HG02884 (cell line): ENCODE results near the gene SLC22A23.

Source experiments
- ATAC-seq: cut with Tn5 transposase; IDR thresholded peaks from one replicate; pipeline ENCODE4 v1.9.1; 2021; ENCODE audit warnings: mild to moderate bottlenecking, moderate library complexity; ENCODE audit not compliant: unreplicated experiment

Gene SLC22A23

DNA sequence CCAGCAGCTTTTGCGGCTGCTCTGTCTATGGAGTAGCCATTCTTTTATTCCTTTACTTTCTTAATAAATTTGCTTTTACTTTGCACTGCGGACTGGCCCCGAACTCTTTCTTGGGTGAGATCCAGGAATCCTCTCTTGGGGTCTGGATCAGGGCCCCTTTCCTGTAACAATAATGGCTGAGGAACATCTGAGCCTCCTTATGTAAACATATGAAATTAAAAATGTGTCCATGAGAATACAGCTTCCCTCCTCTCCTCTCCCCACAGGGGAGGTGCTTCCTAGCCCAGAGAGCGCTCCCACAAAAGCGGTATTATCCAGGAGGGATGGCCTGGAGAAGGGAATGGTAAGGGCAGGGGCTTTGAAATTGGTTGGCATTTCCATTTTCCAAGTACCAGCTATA lies 117.0 kb downstream of the SLC22A23 start:
- ATAC-seq, result no peak

DNA sequence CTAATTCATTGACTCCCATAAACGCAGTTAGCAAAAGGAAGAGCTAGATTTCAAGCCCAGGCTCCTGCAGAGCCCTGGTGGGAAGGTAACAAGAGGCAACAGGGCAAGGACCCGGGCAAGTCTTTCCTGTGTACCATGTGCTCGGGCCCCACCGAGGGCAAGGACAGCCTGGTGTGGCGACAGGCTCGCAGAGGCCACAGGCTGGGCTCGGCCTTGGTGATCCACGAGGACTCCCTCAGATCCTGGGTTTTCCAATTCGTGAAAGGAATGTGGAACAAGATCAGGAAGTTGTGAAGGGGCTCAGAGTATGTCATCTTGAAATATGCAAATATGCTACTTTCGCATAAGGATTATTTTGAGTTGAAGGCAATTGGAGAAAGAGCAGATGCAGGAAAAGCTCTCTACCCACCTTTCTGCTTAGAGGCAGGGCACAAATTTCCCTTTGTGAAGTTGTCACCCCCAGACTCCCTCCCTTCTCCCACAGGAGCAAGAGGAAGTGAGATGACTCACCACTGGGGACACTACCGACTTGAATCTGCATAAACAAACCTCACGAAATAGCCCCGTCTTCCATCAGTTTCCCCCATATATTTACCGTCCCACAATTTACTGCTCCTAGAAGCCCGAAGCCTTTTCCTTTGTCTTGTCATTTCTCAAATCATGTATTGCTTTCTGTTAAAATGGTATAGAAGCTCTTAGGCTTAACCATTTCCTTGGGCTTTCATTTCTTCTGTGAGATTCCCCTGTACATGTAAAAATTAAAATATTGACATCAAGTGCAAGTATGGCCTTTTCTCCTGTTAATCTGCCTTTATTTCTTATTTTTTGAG lies 119.1 kb downstream of the SLC22A23 start:
- ATAC-seq, result no peak

DNA sequence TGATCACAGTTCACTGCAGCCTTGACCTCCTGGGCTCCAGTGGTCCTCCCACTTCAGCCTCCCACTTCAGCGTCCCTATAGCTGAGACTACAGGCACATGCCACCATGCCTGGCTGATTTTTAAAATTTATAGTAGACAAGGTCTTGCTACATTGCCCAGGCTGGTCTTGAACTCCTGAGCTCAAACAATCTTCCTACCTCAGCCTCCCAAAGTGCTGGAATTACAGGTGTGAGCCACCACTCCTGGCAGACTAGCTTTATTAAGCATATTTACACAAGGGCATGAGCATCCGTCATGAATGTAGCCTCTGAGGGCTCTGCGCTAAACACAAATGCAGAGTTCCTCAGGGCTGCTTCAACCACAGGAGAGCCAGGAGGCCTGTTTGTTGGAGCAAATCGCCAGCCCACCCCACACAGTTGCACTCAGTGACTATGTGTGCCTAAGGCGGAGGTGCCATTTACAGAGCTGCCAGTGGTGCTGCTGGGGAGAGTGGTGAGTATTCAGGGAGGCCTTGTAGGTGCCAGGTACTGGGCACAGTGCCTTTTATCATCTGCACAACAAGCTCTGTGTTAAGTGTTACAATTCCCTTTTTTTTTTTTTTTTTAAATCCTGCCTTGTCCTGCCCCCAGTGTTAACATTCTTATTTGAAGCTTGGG lies 119.9 kb downstream of the SLC22A23 start:
- ATAC-seq, result no peak

DNA sequence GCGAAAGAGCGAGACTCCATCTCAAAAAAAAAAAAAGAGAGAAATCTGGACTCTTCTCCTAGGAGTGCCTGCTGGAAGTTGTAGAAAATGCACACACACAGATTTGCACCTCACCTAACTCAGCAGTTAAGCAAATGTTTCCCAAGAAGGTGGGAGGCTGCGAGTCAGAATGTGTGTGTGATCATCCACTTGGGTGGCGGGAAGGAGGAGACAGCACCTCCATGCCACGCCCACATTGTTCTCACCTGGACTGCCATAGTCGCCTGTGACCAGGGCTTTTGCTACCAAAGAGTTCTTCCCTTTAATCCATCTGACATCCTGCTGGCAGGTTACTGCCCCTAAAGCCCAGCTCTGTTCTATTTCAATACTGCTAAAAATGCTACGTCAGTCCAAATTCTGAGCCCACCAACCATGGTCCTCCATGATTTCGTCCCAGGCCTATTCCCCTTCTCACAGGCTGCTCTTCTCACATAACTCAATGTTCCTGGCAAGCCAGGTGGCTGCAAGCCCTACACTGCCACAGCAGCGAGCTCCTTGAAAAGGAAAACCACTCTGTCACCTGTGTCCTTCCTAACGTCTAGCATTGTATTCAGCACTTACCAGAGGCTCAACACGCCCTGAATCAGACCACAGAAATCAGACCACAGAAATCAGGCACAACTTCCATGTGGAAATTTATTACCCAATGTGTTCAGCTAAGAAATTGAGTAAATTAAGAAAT lies 120.6 kb downstream of the SLC22A23 start:
- ATAC-seq, result no peak

DNA sequence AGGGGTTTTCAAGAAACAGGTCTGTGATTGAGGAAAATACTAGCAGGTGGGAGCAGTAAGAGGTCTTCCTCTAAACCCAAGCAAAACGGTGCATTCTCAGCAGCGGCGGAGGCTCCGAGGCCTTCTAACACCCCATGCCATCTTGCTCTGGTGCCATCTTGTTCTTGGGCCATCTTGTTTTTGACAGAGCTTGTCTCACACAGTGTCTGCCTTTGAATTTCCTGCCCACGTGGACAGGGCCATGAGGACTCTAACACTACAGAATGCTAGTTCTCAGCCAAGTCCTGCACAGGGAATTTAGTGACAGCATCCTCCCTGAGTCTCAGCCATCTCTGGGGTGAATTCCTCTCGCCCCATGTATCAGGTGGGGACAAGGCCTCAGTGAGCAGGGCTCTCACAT lies 121.7 kb downstream of the SLC22A23 start:
- ATAC-seq, result no peak

DNA sequence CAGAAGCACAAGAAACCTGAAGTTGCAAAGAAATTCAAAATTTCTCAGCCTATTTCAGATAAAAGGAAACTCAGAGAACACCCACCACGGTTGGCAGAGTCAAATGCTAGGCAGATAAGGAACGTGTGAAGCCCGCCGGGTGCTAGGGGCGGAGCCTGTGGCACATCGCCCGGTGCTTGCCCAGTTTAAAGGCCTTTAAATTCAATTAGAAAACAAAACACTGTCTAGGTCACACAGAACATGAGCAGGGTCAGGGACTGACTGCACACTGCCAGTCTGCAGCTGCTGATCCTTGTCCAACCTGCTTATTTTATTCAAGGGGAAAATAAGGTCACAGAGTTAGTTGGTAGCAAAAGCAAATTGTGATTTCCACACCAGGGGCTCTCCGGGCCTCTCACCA lies 122.3 kb downstream of the SLC22A23 start:
- no peak for ATAC-seq

DNA sequence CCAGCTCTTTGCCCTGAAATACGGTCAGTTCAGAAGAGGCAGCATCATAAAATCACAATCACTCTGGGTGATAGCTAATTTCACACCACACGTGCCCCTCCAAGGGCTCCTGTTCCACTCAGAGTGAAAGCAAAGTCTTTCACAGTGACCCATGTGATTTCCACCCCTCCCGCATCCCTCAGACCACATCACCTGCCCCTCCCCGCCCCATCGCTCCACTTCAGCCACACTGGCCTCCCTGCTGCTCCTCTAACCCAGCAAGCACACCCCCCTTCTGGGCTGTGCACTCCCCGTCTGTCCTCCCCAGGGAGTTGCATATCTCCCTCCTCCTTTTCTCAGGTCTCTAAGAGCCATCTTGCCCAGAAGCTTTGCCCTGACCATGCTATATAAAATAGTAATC lies 123.6 kb downstream of the SLC22A23 start:
- ATAC-seq, result peak; percentile 66

DNA sequence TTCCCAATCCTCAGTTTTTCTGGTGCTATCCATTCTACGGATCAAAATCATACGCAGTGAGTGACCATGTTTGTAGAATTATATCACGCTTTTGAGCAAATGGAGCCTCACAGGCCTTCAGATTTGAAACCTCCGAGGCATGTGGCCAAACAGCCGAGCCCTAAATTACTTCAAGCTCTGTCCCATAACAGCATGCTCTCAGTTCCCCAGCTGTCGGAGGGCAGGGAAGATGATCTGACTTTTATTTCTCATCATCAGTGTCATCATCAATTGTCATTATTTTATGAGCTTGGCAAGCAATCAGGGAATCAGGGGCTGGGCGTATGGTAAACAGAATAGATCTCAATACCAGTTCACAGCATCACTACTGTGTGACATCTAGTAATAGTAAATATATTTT lies 124.9 kb downstream of the SLC22A23 start:
- no peak for ATAC-seq

DNA sequence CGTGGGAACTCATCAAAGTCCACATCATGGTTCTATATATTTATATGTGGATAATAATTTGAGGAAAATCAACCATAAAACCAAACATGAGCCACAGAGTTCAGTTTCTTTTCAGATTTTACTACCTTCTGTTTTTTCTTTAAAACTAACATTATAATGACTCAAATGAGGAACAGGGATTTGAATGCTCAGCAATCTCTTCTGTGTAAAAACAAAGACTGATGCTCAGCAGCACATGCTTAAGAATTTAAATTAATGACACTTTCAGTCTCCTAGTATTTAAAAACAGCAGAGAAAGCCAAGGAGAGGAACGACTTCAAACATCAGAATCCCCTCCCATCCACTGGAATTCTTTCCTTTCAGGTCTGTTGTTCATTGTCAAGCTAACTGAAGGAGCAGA lies 125.4 kb downstream of the SLC22A23 start:
- ATAC-seq, result no peak

DNA sequence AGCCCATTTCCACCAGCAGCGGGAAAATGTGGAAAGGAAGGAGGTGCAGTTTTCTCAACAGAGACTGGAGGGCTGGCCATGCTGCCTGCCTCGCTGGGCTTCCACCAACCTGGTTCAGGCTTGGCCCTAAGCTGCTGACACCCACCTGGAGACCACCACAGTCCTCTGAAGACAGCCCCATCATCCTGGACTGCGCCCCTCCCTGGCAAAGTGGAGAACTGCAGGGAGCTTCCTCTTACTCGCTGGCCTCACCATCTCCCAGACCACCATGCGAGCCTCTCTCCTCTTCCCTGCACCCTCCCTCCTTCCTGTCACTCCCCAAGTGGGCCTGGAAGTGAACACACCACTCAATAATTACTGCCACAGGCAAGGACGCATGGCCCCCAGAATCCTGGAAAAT lies 126.7 kb downstream of the SLC22A23 start:
- no peak for ATAC-seq

DNA sequence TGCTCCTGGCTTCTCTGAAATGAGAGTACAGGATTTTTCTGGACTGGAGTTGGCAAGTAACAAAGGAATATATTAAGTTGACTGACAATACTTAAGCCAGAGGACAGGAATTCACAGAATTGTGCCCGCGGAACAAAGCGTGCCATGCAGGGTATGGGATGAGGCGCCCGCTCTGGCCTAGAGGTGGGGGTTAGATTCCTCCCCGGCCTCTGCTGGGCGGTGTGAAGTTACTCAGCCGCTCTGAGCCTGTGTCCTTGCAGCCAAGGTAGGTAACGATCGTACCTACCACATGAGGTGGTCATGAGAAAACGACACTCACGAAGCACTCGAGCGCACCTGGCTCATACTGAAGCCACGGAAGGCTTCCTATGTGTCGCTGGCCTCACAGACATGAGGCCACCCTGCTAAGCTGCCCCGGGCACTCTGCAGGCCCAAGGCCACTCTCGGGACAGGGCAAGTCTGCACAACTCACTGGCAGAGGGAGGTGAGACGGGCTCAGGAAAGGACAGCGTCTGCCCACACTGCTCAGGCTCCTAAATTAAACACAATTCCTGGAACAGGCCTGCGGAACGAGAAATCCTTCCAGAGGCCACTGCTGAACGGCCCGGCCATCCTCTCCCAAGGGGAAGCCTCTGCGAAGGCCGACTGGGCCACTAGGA lies 127.3 kb downstream of the SLC22A23 start:
- no peak for ATAC-seq

DNA sequence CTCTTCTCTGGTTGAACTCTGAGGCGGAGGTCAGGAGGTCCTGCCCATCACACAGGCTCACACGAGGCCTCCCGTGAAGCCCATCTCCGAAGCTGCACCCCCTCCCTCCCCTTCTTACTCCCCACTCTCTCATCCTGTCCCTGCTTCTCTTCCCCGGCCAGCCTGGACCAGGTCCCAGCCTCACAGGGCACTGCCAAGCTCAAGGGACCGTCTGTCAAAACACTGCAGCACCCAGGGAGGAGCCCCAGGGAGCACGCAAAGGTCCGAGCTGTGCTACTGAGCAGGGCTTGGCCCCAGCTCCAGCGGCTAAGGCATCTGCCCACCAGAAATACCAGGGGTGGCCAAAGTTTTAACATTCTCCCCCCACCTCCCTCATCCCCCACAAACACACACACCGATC lies 128.1 kb downstream of the SLC22A23 start:
- no peak for ATAC-seq

DNA sequence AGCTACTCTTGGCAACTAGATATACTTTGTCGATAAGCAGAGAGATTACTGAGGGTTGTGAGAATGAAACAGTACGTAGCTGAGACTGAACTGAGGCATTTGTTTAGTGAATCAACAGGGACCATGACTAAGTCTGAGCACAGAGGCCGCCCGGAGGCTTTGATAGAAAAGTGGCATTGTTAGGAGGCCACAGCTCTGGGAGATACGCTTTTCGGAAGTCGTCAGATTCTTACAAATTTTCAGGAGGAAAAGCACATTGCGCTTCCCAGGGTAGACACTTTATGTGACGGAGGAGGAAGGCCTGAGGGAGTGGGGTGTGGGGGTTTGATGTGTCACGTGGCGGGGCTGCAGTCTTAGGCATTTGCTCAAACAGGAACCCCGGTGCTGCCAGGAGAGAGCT lies 128.7 kb downstream of the SLC22A23 start:
- ATAC-seq, result no peak

DNA sequence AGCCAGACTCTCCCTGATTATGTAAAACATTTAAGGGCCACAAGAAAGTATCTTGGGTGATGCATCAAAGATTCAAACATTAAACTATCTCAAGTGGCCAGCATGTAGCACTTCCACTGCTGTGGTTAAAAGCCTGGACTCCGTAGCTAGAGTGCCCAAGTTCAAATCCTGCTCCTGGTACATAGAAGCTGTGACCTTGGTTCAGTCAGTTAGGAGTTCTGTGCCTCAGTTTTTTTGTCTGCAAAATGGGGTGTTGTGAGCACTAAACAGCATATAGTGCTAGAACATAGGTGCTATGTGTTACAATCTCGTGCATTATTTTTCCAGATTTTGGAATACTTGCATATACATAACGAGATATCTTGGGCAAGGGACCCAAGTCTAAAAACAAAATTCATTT lies 129.4 kb downstream of the SLC22A23 start:
- no peak for ATAC-seq

DNA sequence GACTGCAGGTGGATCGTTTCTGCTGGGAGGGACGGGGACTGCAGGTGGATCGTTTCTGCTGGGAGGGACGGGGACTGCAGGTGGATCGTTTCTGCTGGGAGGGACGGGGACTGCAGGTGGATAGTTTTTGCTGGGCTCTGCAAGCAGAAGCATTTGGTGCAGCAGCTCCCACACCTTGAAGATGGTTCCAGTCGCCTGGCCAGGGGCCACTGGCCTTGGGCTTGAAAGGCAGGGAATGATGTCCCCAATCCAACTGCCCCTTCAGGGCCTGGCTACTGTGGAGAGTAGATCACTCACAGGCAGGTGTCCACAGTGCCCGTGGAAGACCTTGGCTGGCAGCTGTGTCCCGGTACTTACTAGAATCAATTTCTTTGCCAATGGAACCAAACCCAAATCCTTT lies 129.9 kb downstream of the SLC22A23 start:
- no peak for ATAC-seq

DNA sequence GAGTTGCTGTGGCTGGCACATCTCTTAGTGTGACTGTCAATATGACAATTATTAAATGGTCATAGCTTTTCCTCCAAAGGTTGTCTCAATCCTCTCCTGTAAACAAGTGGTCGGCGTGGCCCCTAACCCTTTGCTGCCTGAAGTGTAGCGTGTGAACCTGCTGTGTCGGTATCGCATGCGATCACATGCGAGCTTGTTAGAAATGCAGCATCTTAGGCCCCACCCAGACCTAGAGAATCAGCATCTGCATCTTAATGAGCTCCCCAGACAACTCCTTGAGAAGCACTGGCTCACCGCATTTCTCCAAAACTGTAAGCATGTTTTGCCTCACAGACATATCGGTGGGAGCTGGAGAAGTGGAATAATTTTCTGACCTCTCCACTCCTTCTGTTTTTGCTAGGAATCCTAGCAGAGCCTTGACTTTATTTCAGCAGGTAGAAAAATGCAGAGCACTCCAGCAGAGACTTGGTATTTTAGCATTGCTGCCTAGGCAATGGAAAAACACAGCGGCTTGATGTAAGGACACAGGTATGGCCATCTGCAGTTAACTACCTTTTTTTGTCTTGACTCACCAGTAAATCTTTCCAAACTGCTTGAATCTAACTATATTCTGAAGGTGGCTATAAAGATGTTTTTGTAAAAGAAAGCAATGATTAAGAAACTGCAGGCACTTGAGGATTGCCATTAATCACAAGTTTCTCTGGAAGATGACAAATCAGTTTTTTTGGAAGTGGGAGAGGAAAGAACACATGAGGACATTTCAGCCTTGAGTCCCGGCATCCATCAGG lies 130.5 kb downstream of the SLC22A23 start:
- no peak for ATAC-seq

DNA sequence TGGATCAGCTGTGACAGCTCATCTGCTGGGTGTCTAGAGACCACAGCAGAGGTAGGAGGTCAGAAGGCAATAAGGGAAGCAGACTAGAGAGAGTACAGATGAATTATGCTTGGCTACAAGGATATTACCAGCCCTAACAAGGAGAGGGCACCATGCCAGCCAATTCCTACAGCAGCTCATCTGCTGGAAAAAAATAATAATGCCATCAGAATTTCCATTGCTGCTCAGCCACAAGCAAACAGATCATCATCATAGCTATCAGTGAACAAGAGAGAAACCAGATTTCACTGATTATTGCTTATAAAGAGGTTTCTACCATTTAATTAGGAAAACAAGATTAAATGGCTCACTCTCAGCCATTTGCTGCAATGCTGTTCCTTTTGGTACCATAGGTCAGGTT lies 131.6 kb downstream of the SLC22A23 start:
- ATAC-seq, result no peak

DNA sequence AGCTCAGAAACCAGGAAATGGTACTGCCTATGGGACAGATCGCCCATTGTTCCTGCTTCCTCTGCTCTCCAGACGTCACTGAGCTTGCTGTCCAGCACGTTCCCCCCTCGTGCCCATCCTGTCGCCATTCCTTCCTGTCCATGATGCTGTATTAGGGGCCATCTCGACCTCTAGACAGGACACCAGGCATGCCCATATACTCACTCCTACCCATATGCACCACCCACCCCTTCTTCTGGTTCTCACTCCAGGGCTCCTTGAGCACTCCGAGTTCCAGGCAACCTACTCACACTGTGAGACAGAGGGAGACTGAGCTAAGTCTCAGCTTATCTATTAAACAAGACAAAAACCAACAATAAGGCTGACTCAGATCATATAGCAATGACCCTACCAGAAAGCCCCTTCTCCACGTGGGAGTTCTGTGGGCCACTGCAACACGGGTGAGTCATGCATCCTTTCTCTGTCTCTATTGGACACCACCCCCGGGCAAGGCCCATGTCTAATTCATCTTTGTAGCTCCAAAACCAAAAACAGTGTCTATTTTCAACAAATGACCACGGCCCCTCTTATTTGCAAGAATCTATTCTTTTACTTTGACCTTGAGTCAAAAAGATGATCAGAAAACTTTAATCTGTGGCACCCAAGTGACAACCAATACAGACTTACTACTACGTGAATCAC lies 132.4 kb downstream of the SLC22A23 start:
- peak; percentile 89 for ATAC-seq

DNA sequence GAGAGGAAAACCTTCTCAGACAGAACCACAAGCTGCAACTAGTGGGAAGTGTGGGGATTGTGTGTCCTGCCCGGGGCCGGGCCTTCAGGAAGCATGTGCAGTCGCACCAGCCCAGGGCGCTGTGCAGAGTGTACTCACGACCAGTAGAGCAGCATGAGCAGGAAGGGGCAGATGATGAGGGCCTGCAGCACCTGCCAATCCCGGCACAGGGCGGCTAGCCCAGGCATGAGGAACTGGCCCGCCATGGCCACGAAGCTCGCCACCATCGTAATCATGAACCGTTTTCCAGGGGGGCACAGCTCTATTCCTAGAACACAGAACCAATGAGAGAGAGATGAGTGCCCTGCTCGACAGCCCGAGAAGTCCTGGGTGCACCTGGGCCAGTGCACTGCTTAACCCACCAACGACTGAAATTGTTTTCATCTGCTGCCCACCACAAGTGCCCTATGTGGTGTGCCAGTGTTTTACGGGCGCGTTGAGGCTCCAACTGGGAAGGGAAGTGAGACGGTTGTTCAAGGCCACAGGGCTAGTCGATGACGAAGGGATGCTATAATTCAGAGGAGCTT lies 133.1 kb downstream of the SLC22A23 start:
- ATAC-seq, result no peak

DNA sequence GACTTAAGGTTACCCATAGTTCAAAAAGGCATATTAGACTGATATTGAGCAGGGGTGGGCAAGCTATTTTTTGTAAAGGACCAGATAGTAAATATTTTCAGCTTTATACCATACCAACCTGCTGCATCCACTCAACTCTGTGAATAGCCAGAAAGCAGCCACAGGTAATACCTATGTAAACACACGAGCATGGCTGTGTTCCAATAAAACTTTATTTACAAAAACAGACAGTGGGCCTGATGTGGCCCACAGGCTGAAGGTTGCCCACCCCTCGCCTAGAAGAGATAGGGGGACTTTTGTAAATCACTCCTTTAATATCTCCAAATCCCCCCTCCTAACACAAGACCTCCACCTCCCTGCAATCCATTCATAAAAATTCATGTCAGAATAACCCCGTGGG lies 133.7 kb downstream of the SLC22A23 start:
- no peak for ATAC-seq
